ENCODE measurements around the gene MYO9A.
"Not testable (repeated sequence)": the region's sequence is repeated elsewhere in the genome, so short reads cannot be mapped to it uniquely, and the experiment has no call there.

MYO9A gene

GRCh38 chr15:72013703-72014102 lies 104.2 kb downstream of the MYO9A start:
- TF ChIP-seq CTCF (IDR thresholded peaks at IDR 0.05; ENCODE audit: low read depth, low read length), result no peak
- no peaks in the 10 kb centered on the region for H3K27me3 ChIP-seq
- no peak for DNase-seq
- H3K9me3 ChIP-seq, result no peaks in the 10 kb centered on the region
- no peak overlapping the region for H3K4me3 ChIP-seq (ENCODE audit: low read depth, low read length)
- H3K36me3 ChIP-seq, result no peaks in the 10 kb centered on the region
- no peaks in the 10 kb centered on the region for H3K4me1 ChIP-seq

GRCh38 chr15:72011302-72011942 lies 106.5 kb downstream of the MYO9A start:
- no peak for TF ChIP-seq CTCF (IDR thresholded peaks at IDR 0.05; ENCODE audit: low read depth, low read length)
- no peaks in the 10 kb centered on the region for H3K4me1 ChIP-seq
- no peaks in the 10 kb centered on the region for H3K36me3 ChIP-seq

GRCh38 chr15:72009222-72009621 lies 108.7 kb downstream of the MYO9A start:
- Histone ChIP-seq H3K9me3 (no peaks in the 10 kb centered on the region), H3K4me1 (peaks cover 4% of the 10 kb centered on the region), H3K4me3 (ENCODE audit: low read depth, low read length) (no peak overlapping the region), H3K36me3 (no peaks in the 10 kb centered on the region), H3K27me3 (no peaks in the 10 kb centered on the region)
- TF ChIP-seq CTCF (IDR thresholded peaks at IDR 0.05; ENCODE audit: low read depth, low read length), result no peak
- no peak for DNase-seq

More at GRCh38 chr15:72011302-72011942, 106.5 kb downstream of the MYO9A start:
- Histone ChIP-seq H3K27me3 (no peaks in the 10 kb centered on the region), H3K9me3 (no peaks in the 10 kb centered on the region), H3K4me3 (ENCODE audit: low read depth, low read length) (no peak overlapping the region)
- DNase-seq, result no peak

- no peak for DNase-seq
- no peaks in the 10 kb centered on the region for H3K9me3 ChIP-seq
- H3K4me1 ChIP-seq, result peaks cover 4% of the 10 kb centered on the region
- H3K36me3 ChIP-seq, result no peaks in the 10 kb centered on the region
- no peak overlapping the region for H3K4me3 ChIP-seq (ENCODE audit: low read depth, low read length)
- no peak for TF ChIP-seq CTCF (IDR thresholded peaks at IDR 0.05; ENCODE audit: low read depth, low read length)
- H3K27me3 ChIP-seq, result no peaks in the 10 kb centered on the region
Observed at GRCh38 chr15:72006382-72006781, 111.6 kb downstream of the MYO9A start.

- H3K4me1 ChIP-seq, result peaks cover 4% of the 10 kb centered on the region
- TF ChIP-seq CTCF (IDR thresholded peaks at IDR 0.05; ENCODE audit: low read depth, low read length), result no peak
- DNase-seq, result no peak
- H3K36me3 ChIP-seq, result no peaks in the 10 kb centered on the region
- H3K4me3 ChIP-seq (ENCODE audit: low read depth, low read length), result no peak overlapping the region
- H3K27me3 ChIP-seq, result no peaks in the 10 kb centered on the region
- H3K9me3 ChIP-seq, result no peaks in the 10 kb centered on the region
Observed at GRCh38 chr15:72005483-72005882, 112.5 kb downstream of the MYO9A start.

GRCh38 chr15:71999807-72000206 lies 118.1 kb downstream of the MYO9A start:
- no peaks in the 10 kb centered on the region for H3K27me3 ChIP-seq
- no peak for DNase-seq
- H3K4me3 ChIP-seq (ENCODE audit: low read depth, low read length), result no peak overlapping the region
- H3K4me1 ChIP-seq, result no peaks in the 10 kb centered on the region; the same call in 1 of the 2 replicates
- no peaks in the 10 kb centered on the region for H3K9me3 ChIP-seq
- no peak for TF ChIP-seq CTCF (IDR thresholded peaks at IDR 0.05; ENCODE audit: low read depth, low read length)
- peaks cover 5% of the 10 kb centered on the region; the same call in 1 of the 2 replicates for H3K36me3 ChIP-seq

- DNase-seq; H3K27me3 ChIP-seq; H3K4me3 ChIP-seq (ENCODE audit: low read depth, low read length); H3K4me1 ChIP-seq; H3K9me3 ChIP-seq; H3K36me3 ChIP-seq: not testable (repeated sequence)
Observed at GRCh38 chr15:71998717-71999116, 119.2 kb downstream of the MYO9A start.
